DOHH2 (cell line): ENCODE measurements around the gene C10orf143.

Experiments
- EZH2phosphoT487 ChIP-seq: fragments of 200-600 bp; sonication (generic); IDR thresholded peaks from 2 replicates; pipeline ENCODE4 v1.6.1; 2017; ENCODE audit warnings: borderline replicate concordance, mild to moderate bottlenecking, antibody characterized with exemption, low read length, moderate library complexity, mixed read lengths
- TF ChIP-seq, protein P1 (sequence below): fragments of 200-600 bp; sonication (generic); IDR thresholded peaks from one replicate; pipeline ENCODE4 v1.5.1; 2014; ENCODE audit warnings: antibody characterized with exemption, mild to moderate bottlenecking, low read depth, low read length; ENCODE audit not compliant: poor library complexity, severe bottlenecking

DNA sequence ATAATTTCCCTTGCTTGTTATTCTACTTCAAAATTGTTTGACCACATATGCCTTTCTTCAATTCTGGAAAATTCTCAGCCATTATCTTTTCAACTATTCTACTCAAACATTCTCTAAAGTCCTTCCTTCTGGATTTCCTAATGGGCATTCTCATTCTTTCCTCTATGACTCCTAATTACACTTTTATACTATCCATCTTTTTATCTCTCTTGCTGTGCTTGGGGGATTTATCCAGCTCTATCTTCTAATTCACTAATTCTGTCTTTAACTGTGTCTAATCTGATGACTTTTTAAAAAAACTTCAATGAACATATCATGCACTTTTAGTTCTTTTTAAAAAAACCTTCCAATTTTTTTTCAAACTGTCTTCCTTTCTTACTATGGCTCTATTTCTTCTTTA, 38.4 kb downstream of the C10orf143 start:
- TF ChIP-seq, protein P1, sequence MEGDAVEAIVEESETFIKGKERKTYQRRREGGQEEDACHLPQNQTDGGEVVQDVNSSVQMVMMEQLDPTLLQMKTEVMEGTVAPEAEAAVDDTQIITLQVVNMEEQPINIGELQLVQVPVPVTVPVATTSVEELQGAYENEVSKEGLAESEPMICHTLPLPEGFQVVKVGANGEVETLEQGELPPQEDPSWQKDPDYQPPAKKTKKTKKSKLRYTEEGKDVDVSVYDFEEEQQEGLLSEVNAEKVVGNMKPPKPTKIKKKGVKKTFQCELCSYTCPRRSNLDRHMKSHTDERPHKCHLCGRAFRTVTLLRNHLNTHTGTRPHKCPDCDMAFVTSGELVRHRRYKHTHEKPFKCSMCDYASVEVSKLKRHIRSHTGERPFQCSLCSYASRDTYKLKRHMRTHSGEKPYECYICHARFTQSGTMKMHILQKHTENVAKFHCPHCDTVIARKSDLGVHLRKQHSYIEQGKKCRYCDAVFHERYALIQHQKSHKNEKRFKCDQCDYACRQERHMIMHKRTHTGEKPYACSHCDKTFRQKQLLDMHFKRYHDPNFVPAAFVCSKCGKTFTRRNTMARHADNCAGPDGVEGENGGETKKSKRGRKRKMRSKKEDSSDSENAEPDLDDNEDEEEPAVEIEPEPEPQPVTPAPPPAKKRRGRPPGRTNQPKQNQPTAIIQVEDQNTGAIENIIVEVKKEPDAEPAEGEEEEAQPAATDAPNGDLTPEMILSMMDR: no peak
- TF ChIP-seq EZH2phosphoT487: no peak
